HFFc6 (cell line): ENCODE measurements around the gene CRYAA. TPM values are rescaled to one million over a fixed set of nuclear protein-coding genes. Genes with fewer than 3 reads are reported as not detected.
"Not testable (repeated sequence)": the region's sequence is repeated elsewhere in the genome, so short reads cannot be mapped to it uniquely, and the experiment has no call there.

Experiments used
- DNase-seq: peaks from one replicate; pipeline ENCODE4 v3.0.0-alpha.2; 2018
- H3K27ac Mint-ChIP-seq: 2 replicates; pipeline ENCODE4 v1.8.0; 2020; ENCODE audit warnings: mild to moderate bottlenecking, mixed read lengths
- H3K27me3 Mint-ChIP-seq: 2 replicates; pipeline ENCODE4 v1.8.0; 2021; ENCODE audit warnings: mild to moderate bottlenecking, moderate library complexity, mixed read lengths; ENCODE audit not compliant: insufficient read depth
- H3K36me3 Mint-ChIP-seq: 2 replicates; pipeline ENCODE4 v1.8.0; 2021; ENCODE audit warnings: low read depth, mixed read lengths
- H3K4me1 Mint-ChIP-seq: 2 replicates; pipeline ENCODE4 v1.8.0; 2020; ENCODE audit warnings: low read depth, mixed read lengths
- H3K4me3 Mint-ChIP-seq: 2 replicates; pipeline ENCODE4 v1.8.0; 2020; ENCODE audit warnings: mild to moderate bottlenecking, moderate library complexity, mixed read lengths
- H3K9me3 Mint-ChIP-seq: 2 replicates; pipeline ENCODE4 v1.8.0; 2020; ENCODE audit warnings: mild to moderate bottlenecking, mixed read lengths
- total RNA-seq, 6 experiments: library from RNA; stranded (reverse); fragmentation: NEBNext Ultra II Directional; extraction: Animal tissue kit (Norgen Biotek cat#: 25700); gene quantifications; 2 replicates in 1 of 6; 3 replicates in 5 of 6; pipeline ENCODE4 v1.2.3, GENCODE V29; 2021

The CRYAA gene
- total RNA-seq, 6 experiments from 2014 or later: not detected

GRCh38 chr21:43164823-43165222, 4.0 kb upstream of the CRYAA start:
- not testable (repeated sequence) for H3K27me3 Mint-ChIP-seq, H3K4me3 Mint-ChIP-seq, H3K4me1 Mint-ChIP-seq, DNase-seq, H3K9me3 Mint-ChIP-seq, H3K36me3 Mint-ChIP-seq, H3K27ac Mint-ChIP-seq

DNA sequence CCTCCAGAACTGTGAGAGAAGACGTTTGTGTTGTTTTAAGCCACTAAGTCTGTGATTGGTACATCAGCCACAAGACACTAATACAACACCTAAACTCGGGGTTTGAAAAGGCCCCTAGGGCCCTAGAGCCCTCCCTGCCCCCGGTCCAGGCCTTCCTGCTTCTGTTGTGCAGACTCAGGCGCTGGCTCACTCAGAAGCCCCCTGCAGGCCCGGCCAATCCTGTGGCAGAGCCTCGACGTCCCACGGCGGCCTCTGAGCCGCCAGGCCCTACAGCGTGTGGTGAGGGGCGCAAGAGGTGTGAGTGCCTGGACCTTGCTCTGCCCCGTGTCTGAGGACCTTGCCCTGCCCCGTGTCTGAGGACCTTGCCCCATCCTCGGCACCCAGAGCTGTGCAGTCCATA, 3.1 kb upstream of the CRYAA start:
- not testable (repeated sequence) for DNase-seq, H3K4me3 Mint-ChIP-seq, H3K27me3 Mint-ChIP-seq, H3K36me3 Mint-ChIP-seq, H3K9me3 Mint-ChIP-seq, H3K4me1 Mint-ChIP-seq, H3K27ac Mint-ChIP-seq

DNA sequence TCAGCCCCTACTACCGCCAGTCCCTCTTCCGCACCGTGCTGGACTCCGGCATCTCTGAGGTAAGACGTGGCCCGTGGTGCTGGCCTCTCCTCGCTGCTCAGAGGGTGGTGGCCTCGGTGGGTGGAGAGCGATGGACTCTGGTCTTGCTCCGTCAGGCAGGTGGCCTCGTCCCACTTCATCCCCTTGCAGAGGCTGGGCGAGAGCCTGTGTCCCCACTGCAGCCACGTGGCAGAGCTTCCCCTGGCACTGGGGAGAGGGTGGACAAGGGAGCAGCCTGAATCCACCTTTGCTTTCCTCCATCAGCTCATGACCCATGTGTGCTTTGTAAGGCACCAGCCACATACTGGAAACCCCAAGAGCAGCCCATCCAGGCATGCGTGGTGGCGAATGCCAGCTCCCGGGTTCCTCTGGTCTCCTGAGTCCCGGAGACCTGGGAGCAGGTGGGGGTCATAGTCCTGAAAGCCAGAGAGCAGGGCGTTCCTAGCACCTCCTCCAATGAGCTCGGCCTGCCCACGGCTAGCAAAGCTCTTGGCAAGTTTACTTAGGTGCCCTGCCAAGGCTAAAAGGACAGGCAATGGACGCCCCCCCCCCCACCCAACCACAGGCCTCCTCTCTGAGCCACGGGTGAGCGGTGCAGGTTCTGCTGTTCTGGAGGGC, 550 bp downstream of the CRYAA start:
- H3K9me3 Mint-ChIP-seq, H3K4me3 Mint-ChIP-seq, H3K27me3 Mint-ChIP-seq: not testable (repeated sequence)

DNA sequence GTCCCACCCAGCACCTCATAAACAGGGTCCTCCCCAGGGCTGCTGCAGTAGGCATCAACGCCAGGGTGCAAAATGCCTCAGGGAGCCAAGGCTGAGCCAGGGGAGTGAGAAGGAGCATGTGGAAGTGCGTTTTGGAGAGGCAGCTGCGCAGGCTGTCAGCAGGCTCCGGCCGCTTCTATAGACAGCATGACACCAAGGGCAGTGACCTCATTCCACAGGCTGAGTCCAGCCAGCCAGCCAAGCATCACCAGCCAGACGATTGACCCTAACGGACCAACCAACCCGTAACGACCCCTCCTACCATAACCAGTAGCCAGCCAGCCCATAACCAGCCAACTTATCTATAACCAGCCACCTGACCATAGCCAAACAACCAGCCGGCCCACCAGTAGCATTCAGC, 1.1 kb downstream of the CRYAA start:
- not testable (repeated sequence) for H3K27ac Mint-ChIP-seq, DNase-seq, H3K4me1 Mint-ChIP-seq, H3K36me3 Mint-ChIP-seq, H3K9me3 Mint-ChIP-seq, H3K27me3 Mint-ChIP-seq, H3K4me3 Mint-ChIP-seq

More for the DNA sequence above, 550 bp downstream of the CRYAA start:
- not testable (repeated sequence) for H3K4me1 Mint-ChIP-seq, H3K36me3 Mint-ChIP-seq, H3K27ac Mint-ChIP-seq, DNase-seq

DNA sequence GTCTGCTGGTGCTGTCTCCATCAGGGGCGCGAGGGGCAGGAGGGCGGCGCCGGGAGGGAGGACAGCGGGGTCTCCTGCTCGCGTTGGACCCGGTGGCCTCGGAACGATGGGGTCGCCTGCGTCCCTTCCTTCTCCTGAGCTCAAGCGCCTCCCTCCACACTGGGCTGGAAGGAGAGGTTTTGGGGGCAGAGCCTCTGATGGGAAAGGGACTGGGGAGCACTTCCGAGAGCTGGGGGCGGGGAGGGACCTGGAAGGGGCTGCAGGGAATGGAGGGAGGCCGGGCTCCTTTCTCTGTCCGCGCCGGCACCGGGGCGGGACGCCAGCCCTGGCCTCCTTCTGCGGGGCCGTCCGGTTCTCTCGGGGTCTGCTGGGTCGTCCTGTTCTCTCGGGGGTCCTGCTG, 4.0 kb downstream of the CRYAA start:
- DNase-seq, H3K9me3 Mint-ChIP-seq, H3K27me3 Mint-ChIP-seq, H3K27ac Mint-ChIP-seq, H3K4me3 Mint-ChIP-seq, H3K36me3 Mint-ChIP-seq, H3K4me1 Mint-ChIP-seq: not testable (repeated sequence)

DNA sequence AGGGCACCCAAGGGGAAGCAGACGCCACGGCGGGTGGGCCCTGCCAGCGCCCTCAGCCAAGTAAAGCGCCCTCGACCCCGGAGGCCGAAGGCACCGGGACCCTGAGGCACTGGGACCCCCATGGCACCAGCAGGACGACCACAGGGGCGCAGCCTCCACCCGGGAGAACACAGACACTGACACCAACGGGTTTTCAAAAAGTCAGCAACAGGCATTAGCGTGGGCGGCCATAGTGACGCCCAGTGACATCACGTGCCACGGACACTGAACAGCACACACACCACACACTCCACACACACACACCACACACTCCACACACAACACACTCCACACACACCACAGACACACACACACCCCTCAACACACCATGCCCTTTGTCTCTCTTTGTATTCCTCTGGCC, 4.6 kb downstream of the CRYAA start:
- peak; percentile 0 for DNase-seq
- H3K4me3 Mint-ChIP-seq, H3K27me3 Mint-ChIP-seq, H3K4me1 Mint-ChIP-seq, H3K36me3 Mint-ChIP-seq, H3K9me3 Mint-ChIP-seq, H3K27ac Mint-ChIP-seq: not testable (repeated sequence)

- not testable (repeated sequence) for H3K27me3 Mint-ChIP-seq, DNase-seq, H3K4me1 Mint-ChIP-seq
These were observed 5.1 kb downstream of the CRYAA start for GRCh38 chr21:43173930-43174329.

DNA sequence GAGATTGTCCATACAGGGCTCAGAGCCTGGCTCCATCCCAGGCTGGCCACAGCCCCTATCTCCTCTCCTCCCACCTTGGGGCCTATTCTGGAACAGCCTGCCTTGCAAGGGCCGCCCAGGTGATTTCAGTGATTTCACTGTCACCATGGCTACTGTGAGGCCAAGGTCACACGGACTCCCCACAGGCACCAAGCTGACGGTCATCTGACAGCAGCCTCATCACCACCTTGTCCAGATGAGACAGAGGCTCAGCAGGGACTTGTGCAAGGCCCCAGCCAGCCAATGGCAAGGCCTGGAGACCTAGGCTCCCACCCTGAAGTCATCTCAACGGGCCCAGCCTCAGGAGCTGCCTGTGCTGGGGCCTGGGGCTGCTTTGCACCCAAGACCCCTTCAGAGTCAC, 6.2 kb downstream of the CRYAA start:
- H3K4me3 Mint-ChIP-seq, H3K27me3 Mint-ChIP-seq, H3K36me3 Mint-ChIP-seq, DNase-seq, H3K9me3 Mint-ChIP-seq, H3K27ac Mint-ChIP-seq, H3K4me1 Mint-ChIP-seq: not testable (repeated sequence)

More at GRCh38 chr21:43173930-43174329, 5.1 kb downstream of the CRYAA start:
- not testable (repeated sequence) for H3K4me3 Mint-ChIP-seq, H3K9me3 Mint-ChIP-seq, H3K27ac Mint-ChIP-seq, H3K36me3 Mint-ChIP-seq

DNA sequence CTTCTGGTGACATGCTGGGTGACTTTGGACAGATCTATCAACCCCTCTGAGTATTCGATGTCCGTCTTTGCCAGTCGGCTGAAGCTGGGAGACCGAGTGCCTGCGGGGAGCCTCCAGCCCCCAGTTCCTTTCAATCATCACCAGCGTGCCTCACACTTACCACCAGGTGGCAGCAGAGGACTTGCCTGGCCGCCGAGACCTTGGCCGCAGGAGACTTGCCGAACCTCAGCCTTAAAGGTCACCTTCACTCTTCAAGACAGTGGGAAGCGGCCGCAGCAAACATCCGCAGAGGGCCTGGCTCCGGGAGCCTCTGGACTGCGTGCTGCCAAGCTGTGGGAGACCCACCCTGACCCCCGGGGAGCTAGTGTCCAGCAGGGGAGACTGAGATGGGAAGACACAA, 7.8 kb downstream of the CRYAA start:
- H3K27ac Mint-ChIP-seq, H3K9me3 Mint-ChIP-seq, H3K27me3 Mint-ChIP-seq, H3K4me3 Mint-ChIP-seq, H3K4me1 Mint-ChIP-seq, DNase-seq, H3K36me3 Mint-ChIP-seq: not testable (repeated sequence)

DNA sequence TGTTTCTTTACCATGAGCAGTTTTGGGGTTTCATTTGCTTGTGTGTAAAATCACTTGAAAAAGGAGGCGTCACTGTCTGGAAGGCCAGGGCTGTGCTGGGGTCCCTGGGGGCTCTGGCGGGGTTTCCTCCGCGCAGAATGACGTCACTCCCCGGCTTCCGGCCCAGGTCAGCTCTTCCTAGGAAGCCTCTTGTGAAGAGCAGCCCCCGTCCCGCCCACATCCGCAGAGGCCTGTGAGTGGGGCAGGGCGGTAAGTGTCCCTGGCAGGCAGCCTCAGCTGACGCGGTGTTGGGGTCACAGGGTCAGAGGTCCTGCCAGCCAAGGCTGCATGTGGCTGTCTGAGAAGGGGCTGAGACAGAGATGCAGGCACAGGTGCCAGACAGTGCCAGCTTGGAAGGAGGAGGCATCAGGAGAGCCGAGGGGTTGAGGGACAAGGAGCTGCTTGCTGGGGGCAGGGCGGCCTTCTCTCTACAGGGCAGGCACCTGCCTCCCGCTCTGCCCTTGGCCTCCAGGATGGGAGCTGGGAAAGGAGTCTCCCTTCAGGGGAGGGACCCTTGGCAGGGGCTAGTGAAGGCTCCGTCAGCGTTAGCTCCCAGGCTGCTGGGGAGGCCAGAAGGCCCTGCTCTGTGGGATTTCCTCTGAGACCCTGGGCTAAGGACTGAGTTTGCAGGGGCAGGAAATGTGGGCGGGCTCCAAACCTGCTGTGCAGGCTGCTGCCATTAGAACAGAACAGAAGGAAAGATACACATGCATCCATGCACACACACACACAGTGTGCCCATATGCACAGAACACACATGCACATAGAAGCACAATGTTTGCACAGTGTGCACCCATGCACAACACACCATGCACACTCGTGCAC, 8.5 kb downstream of the CRYAA start:
- H3K27me3 Mint-ChIP-seq, H3K27ac Mint-ChIP-seq, DNase-seq, H3K4me3 Mint-ChIP-seq, H3K4me1 Mint-ChIP-seq, H3K36me3 Mint-ChIP-seq, H3K9me3 Mint-ChIP-seq: not testable (repeated sequence)

GRCh38 chr21:43178175-43178826, 9.5 kb downstream of the CRYAA start:
- DNase-seq, H3K27me3 Mint-ChIP-seq, H3K36me3 Mint-ChIP-seq, H3K9me3 Mint-ChIP-seq, H3K4me1 Mint-ChIP-seq, H3K4me3 Mint-ChIP-seq, H3K27ac Mint-ChIP-seq: not testable (repeated sequence)

DNA sequence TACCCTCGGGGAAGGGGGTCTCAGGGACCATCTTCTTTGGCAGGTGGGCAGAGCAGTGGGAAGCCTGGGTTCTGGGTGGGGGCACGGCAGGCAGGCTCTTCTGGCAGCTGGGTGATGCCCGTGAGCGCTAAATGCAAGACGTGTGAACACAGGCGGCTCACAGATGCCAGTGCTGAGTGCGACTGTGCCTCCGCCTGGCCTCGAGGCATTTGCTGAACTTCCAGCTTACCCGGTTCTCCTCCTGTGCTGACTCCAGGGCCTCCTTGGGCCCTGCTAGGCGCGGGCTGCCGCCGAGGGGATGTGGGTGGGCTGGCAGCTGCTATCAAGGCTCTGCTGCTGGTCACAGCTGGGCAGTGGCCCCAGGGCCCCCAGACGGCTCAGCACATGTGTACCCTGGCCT, 12.2 kb downstream of the CRYAA start:
- not testable (repeated sequence) for H3K27me3 Mint-ChIP-seq, H3K36me3 Mint-ChIP-seq, H3K4me1 Mint-ChIP-seq, H3K9me3 Mint-ChIP-seq, H3K4me3 Mint-ChIP-seq, DNase-seq, H3K27ac Mint-ChIP-seq

- H3K9me3 Mint-ChIP-seq, H3K27ac Mint-ChIP-seq, DNase-seq, H3K4me3 Mint-ChIP-seq, H3K4me1 Mint-ChIP-seq, H3K36me3 Mint-ChIP-seq: not testable (repeated sequence)
- H3K27me3 Mint-ChIP-seq: peaks cover 23% of the 10 kb centered on the region
These were observed 18.5 kb downstream of the CRYAA start for GRCh38 chr21:43187268-43187667.
